T-helper 9 cell (primary cell): ENCODE data around the gene KCNG4.

Experiments
- DNase-seq: peaks from one replicate; pipeline ENCODE4 v3.0.0-alpha.2; 2020

KCNG4 gene

DNA sequence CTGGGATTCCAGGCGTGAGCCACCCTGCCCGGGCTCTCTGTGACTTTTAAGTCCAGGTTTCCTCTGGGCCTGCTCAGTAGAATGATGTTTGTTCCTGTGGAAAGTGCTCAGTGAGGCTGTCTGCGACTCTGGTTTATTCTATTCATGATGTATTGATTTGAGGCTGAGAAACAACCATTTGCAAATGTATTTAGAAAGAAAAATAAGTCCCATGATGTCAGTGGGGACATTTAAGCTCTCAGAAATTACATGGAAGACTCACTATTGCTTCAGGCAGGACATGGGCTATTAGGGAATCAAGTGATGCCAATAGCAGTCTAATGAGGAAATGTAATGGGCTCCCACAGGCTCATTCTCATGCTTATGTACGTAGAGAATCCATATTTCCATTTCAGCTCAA is 22.2 kb upstream of the KCNG4 start:
- no peak for DNase-seq

DNA sequence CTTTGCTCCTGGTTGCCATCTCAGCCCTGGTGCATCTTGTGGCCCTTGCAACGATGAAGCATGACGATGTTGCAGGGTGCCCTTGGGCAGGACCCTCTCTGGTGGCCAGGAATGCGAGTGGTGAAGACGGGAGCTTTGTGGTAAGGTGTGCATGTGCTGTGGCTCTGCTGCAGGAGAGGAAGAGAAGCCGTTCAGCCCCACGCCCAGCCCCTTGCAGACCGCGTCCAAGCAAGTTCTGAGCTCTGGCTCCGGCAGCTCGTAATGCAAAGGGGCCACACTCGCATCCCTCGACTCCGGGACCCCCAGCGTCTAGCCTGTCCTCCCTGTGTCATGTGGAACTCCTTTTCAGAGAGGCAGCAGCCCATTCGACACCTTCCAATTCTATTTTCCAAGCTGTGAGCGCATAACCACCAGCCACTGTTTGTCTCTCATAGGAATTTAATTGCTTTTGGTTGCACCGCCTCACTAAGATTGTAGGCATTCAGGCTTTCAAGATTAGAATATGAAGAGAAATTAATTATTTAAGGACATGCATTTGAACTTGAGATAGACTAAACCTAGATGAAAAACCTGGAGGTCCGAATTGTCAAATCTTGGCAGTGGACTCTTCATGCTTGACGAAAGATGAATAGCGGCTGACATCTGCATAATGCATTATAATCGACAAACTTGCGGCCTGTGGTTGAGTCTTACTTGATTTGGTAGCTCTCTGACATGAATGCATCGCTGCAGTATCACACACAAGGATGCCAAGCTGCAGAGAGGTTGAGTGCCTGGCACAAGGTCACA is 21.1 kb upstream of the KCNG4 start:
- no peak for DNase-seq

DNA sequence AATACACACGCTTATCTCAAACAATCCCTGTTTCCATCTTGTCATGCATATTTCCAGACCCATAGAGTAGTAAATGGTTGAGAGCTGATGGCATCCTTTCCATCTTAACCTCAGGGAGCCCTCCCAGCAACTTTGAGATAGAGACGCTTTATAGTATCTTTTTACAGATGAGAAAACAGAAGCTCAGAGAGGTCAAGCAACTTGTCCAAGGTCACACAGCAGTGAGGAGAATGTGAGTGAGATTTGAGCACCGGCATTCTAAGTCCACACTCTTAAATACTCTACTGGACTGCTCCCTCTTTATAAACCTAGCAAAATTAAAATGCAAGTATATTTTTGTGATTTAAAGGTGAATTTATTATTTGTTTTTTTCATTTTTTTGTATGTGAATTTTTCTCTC is 19.9 kb upstream of the KCNG4 start:
- no peak for DNase-seq

DNA sequence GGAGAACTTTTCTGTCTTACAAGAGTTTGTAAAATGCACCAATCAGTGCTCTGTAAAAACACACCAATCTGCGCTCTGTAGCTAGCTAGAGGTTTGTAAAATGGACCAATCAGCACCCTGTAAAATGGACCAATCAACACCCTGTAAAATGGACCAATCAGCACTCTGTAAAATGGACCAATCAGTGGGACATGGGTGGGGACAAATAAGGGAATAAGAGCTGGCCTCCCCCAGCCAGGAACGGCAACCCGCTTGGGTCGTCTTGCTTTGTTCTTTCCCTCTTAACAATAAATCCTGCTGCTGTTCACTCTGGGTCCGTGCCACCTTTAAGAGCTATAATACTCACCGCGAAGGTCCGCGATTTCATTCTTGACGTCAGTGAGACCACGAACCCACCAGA is 18.5 kb upstream of the KCNG4 start:
- DNase-seq: no peak

DNA sequence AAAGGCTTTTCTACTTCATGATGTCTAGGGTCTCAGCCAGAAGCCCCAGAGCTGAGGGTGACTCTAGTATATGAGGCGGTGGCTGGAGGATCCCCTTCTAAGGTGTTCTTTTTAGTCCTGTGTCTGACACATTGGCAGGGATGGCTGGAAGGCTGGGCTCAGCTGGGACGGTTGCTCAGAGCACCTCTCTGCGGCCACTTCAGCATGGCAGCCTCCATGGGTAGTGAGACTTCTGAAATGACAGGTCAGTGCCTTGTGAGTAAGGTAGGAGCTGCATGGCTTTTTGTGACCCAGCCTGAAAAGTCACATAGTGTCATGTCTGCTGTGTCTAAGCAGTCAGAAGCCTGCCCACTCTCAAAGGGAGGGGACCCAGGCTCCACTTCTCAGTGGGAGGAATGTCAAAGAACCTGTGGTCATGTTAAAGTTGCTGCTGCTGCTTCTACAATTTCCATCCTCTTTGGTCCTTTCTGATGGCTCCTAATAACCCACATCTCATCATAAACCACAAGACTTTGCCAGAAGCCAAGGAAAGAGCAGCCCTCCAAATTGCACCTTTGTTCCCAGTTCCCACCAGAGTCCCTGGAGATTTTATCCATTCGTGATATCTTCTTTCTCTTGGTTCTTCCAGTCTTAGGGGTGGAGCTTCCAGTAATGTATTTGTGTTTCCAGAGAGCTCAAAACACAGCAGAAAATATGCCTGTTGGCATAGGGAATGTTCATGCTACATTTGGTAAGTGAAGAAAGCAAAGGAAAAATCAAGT is 15.4 kb upstream of the KCNG4 start:
- no peak for DNase-seq

DNA sequence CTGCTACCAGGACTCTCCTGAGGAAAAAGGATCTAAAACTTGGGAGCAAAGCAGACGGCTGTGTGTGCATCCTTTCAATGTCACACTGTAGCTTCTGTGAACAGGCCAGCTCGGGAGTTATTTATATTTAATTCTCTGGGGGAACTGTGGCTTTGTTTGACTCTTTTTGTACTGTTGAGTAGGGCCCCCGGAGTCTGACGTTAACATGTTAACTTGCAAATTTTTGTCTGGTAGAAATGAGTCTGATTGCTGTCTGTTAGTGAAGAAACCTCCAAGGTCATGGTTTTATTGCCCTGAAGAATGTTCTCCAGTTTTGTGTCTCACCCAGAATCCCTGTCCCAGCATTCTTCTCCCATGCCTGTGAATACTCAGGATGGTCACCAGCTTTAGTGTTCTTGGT is 14.2 kb upstream of the KCNG4 start:
- no peak for DNase-seq

DNA sequence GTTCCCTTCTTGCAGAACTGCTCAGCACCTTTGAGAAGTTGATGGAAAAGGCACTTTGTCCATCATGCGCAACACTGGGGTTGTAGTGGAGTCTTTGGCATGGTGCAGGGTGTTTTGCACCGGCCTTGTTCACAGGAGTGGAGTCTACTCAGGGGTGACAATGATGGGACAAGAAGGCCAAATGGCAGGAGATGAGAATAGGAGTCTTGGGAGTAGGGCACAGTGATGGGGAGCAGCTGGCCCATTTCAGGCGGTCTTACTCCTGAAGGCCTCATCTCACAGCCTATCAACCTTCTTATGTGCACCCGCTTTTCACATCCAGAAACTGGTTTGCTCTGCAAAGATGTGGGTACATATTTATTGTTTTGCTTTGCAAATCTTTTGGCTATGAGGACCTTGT is 13.4 kb upstream of the KCNG4 start:
- DNase-seq: no peak

DNA sequence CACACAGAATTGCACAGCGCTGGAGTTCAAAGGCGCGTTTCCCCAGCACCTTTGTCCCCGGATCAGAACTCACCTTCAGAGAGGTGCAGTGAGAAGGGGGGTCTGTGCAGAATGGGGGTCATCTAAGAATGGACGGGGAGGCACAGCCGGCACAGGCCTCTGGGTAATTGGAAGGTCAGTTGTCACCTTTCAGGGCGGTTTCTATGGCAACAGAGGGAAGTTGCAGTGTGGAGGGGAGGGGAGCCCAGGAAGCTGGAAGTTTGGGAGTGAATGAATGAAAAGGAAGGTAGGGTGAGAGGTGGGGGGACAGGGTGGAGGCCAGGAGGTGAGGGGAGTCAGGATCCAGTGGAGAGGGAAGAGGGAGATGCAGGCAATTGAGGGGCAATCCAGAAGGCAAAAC is 12.4 kb upstream of the KCNG4 start:
- DNase-seq: no peak

DNA sequence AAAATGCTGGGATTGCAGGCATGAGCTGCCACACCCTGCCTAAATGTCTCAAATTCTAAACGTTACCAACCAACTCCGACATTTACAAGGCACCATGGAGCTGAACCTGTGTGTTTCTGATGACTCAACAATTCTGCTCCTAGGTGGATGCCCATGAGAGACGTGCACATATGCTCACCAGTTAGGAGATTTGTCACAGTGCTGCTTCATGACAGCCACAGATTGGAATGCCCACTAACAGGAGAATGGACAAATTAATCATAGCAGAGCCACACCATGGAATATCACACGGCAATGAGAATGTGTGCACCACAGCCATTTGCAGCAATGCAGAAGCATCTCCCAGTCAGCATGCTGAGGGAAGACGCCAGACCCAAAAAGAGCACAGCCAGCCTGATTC is 8.0 kb upstream of the KCNG4 start:
- DNase-seq: no peak

DNA sequence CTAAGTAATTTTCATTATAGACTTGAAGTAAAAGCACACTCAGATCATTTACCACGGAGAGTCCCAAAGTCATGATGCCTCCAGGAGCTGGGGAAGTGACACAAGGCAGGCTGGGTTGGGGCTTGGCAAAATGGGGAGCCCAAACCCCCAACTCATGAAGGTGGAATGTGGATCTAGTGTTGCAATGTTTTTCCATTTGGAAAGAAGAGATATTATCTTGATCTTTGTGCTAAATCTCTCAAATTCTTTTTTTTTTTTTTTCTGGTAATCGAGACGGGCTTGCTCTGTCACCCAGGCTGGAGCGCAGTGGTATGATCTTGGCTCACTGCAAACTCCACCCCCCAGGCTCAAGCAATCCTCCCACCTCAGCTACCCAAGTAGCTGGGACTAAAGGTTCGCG is 7.5 kb upstream of the KCNG4 start:
- DNase-seq: no peak

DNA sequence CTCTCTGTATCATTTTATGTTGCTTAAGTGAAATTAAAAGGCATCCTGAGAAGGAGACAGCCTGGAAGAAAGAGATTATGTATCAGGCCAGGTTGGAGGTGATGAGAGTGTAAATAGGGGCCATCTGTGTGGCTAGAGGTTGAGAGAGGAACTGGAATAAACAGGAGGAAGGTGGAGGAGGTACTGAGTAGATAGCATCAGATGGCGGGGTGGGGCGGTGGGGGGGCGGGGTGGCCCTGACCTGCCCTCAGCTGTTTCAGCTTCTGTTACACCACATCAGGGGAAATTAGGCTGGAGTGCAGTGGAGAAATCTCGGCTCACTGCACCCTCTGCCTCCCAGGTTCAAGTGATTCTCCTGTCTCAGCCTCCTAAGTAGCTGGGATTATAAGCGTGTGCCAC is 6.9 kb upstream of the KCNG4 start:
- DNase-seq: no peak

DNA sequence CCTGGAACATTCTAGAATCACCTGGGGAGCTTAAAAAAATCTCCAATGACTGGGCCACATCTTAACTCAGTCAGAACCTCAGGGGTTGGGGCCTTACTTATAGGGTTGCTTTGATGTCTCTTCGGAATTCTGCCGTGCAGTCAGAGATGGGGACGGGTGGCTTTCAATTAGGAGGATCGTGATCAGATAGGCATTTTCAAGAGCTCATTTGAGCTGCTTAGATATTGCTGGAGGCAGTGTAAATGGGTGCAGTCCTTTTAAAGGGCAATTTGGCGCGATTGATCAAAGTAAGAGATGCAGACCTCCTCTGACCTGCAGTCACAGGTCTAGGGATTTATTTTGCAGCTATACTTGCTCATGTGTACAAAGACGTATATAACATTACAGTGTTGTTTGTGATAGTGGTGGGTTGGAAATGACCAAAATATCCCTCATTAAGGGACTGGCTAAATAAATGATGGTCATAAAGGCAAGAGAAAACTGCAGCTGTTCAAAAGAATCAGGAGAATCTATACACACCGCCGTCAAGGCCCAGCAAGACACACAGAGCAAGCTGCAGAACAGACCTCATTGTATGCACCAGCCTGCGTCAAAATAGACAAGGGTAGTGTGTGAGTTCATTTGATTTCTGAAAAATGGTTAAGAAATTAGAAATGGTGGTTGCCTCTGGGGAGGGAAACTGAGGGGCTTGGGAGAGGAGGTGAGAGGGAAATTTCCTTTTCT is 6.3 kb upstream of the KCNG4 start:
- no peak for DNase-seq

DNA sequence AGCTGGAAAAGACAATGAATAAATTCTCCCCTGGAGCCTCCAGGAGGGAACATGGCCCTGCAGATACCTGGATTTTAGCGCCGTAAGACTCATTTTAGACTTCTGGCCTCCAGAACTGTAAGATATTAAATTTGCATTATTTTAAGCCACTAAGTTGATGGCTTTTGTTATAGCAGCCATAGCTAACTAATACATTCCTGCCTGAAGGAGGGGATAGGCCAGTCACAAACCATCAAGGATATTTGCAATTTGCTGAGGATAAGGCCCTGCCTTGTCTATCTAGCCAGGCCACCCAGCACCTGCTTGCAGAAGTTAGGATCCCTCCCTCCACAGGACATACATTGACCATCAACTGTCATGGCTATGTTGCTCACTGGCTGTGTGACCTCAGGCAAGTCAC is 4.9 kb upstream of the KCNG4 start:
- DNase-seq: no peak

DNA sequence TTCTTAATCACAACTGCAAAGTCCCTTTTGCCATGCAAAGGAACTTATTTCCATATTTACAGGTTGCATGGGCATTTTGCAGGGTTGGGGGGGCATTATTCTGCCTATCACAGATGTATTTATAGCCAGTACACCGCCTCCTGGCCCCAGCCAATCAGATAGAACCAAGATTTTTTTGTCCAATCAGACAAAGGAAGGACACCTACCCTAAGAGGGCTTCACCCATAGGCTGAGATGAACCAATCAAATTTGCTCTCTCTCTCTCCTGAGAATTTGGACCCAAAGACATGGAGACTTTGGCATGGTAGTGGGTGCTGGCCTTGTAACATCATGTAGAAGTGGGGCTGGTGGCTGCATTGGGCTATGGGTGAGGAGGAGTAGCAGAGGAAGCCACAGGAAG is 3.9 kb upstream of the KCNG4 start:
- DNase-seq: no peak

DNA sequence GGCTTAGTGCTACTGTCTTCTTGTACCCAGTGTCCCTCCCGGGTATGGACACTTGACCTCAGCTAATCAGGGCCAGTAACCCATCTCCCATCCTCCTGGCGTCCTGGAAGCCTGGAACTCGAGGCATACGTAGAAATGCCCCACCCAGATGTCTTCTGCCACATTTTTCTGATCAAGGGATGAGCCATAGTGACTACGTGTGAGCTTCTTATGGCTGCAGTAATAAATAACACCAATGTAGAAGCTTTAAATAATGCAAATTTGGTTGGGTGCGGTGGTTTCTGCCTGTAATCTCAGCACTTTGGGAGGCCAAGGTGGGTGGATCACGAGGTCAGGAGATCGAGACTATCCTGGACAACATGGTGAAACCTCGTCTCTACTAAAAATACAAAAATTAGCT is 3.0 kb upstream of the KCNG4 start:
- no peak for DNase-seq

DNA sequence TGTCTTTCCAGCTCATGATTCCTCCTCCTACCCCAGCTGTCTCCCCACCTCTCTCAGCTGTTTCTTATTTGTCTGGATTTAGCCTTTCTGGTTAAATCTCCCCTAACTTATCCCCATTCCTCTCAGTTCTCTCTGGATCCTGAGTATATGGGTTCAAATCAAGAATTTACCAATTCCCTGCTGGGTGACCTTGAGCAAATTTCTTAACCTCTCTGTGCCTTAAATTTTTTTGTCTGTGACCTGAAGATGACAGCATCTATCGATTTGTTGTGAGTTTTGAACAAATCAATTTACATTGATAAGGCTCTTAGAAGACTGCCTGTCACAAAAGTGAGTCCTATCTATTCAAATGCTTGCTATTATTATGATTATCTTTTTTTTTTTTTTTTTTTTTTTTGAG is 2.0 kb upstream of the KCNG4 start:
- DNase-seq: no peak

DNA sequence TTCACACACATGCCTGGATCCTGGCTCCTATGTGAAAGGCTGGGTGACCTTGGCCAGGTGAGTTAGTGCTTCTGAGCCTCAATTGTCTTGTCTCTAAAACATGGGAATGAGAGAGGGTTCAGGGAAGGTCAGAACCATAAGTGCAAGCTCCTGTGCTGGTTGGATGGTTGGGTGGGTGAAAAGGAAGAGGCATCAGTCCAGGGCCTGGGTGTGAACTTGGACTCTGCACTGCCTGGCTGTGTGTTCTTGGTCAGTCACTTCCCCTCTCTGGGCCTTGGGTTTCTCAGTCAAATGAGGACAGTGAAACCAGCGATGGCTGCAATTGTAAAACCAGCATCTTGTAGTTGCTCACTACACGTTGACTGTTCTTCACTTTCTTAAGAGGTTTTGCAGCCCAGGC is 643 bp upstream of the KCNG4 start:
- no peak for DNase-seq

DNA sequence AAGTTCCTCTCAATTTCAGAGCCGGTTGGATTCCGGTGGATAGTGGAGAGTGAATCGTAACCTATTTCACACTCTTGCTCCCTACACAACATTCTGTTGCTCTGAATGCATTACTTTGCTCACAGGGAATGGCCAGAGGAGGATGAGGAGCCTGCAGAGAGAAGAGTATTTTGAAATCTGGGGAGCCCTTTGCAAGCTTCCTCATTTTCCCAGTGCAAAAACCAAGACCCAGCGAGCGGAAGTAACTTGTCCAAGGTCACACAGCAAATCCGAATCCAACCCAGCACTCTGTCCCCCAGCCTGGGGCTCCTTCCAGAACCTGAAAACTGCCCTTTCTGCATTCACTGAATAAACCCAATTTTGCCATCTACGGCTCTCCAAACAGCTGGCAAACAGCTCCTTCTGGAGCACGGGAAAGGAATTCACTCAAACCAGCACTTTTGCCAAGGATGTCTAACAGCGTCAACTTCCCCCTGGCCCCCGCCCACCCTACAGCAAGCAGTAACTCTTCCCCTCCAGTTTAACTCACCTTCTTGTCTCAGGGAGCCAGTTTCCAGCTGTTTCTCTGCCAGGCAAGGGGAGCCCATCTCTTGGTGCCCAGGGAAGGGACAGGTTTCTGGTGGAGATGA is 557 bp downstream of the KCNG4 start:
- no peak for DNase-seq

DNA sequence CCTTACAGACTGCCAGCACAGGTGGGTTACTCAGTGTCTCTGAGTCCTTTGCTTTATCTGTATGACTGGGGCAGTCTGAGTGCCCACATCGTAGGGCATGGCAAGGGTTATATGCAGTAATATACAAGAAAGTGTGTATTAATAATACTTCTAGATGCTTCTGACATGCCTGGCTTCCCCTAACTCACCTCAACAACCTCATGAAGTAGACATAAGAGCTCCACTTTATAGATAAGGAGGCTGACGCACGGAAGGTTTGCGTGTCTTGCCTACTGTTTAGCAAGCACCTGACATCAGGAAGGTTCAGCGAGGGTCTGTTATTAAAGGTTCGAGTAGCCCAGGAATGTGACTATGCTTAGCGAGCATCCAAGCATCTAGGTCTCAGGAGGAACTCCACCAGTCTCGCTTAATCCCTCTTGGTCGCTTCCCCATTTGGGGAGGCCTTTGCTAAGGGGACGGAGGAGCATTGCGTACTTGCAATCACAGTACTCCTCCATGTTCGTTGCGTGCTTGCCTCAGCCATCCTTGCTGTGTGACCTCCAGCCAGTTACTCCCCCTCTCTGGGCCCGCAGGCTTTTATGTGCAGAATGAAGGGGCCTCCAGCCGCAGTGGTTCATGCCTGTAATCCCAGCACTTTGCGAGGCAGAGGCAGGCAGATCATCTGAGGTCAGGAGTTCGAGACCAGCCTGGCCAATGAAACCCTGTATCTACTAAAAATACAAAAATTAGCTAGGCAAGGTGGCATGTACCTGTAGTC is 1.6 kb downstream of the KCNG4 start:
- DNase-seq: no peak

DNA sequence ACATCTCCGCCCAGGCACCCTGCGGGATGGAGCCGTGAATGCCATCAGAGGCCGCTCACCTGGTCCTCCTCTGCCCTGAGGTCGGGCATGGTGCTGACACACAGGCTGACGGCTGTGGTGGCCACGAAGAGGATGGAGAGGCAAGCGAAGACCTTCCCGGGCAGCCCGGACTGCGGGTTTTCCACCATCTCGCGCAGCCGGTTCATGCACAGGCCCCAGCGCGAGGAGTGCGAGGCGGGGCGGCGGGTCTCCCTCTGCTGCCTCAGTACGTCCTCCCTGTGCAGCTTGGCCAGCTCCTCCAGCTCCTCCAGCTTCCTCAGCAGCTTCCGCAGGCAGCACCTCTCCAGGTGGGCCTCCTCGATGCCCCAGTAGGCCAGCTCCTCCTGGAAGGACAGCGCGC is 3.1 kb downstream of the KCNG4 start:
- no peak for DNase-seq

DNA sequence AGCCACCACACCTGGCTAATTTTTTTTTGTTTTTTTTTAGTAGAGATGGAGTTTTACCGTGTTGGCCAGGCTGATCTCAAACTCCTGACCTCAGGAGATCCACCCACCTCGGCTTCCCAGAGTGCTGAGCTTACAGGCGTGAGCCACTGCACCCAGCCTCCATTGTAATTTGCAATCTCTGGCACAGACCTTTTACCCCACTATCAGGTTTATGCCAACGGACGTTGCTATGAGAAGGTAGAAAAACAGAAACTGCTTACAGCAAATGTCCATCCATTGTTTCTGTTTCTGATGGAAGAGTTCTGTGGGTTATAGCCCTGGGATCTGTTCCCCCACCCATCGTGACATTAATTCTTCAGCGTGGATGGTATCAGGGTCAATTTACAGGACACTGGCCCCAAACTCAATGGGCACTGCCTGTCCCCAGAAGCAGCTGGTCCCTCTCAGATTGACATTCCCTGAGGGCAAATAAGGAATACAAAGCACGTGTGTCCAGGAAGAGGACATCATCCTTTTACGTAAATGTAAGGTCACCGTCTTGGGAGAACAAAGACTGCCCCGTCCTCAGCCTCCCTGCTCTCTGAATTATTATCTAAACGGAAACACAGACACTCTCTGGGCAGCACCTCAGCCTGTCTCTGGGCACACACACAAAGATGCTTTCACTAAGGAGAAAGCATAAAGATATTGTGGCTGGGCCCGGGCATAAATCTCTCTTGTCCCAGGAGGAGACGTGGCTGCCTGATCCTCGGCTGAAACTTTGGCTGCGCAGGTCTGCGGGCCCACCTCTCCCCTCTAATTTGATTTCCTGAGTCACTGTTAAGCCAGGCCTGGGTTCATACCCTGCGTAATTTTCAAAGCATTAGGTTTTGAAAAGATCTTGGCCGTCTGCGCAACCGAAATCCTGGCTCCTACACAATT is 5.2 kb downstream of the KCNG4 start:
- no peak for DNase-seq

DNA sequence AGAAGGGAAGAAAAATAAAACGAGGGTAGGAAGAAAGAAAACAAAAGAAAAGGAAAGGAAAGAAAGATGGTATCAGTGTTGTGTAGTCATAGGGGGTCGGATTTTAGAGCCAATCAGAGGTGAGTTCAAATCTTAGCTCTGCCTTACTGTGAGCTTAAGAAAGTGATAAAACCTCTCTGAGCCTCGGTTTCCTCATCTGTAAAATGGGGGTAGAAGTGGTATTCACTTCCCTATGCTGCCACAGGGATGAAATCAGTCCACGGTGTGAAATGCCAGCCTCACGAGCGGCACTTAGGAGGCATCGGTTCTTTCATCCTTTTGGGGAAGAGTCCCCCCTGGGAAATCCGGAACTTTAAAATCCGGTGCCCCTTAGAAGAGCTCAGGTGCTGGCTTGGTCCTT is 6.1 kb downstream of the KCNG4 start:
- DNase-seq: no peak
